ENCODE data around the gene BMS1. TPM values are rescaled to one million over a fixed set of nuclear protein-coding genes. Genes with fewer than 3 reads are reported as not detected.

Gene BMS1
- total RNA-seq, 1 donor from 2014 or later, result 14.1 TPM

- H3K36me3 Mint-ChIP-seq (ENCODE audit: low read depth), result peaks cover 3% of the 10 kb centered on the region
- peak; percentile 14 for TF ChIP-seq CTCF (IDR thresholded peaks at IDR 0.05)
- H3K4me1 Mint-ChIP-seq (ENCODE audit: low read depth), result no peaks in the 10 kb centered on the region
- H3K27me3 Mint-ChIP-seq (ENCODE audit: low read depth), result peaks cover 9% of the 10 kb centered on the region
- H3K4me3 Mint-ChIP-seq (ENCODE audit: unreplicated experiment), result no peak overlapping the region
- H3K27ac Mint-ChIP-seq (ENCODE audit: unreplicated experiment), result no peak overlapping the region
- H3K9me3 Mint-ChIP-seq (ENCODE audit: low read depth), result peaks cover 18% of the 10 kb centered on the region
- no peak for DNase-seq (ENCODE audit: low spot score)
These were observed 38.4 kb upstream of the BMS1 start for GRCh38 chr10:42744134-42744701.

GRCh38 chr10:42753126-42753506, 29.5 kb upstream of the BMS1 start:
- peaks cover 45% of the 10 kb centered on the region for H3K27me3 Mint-ChIP-seq (ENCODE audit: low read depth)
- H3K27ac Mint-ChIP-seq (ENCODE audit: unreplicated experiment), result no peak overlapping the region
- DNase-seq (ENCODE audit: low spot score), result no peak
- peak overlapping the region; percentile 75 for H3K4me3 Mint-ChIP-seq (ENCODE audit: unreplicated experiment)
- peak; percentile 93 for TF ChIP-seq CTCF (IDR thresholded peaks at IDR 0.05)
- no peaks in the 10 kb centered on the region for H3K36me3 Mint-ChIP-seq (ENCODE audit: low read depth)
- no peaks in the 10 kb centered on the region for H3K9me3 Mint-ChIP-seq (ENCODE audit: low read depth)
- peaks cover 7% of the 10 kb centered on the region for H3K4me1 Mint-ChIP-seq (ENCODE audit: low read depth)

GRCh38 chr10:42753507-42754154, 29.0 kb upstream of the BMS1 start:
- Mint-ChIP-seq H3K4me1 (ENCODE audit: low read depth) (peaks cover 7% of the 10 kb centered on the region), H3K36me3 (ENCODE audit: low read depth) (no peaks in the 10 kb centered on the region), H3K27me3 (ENCODE audit: low read depth) (peaks cover 44% of the 10 kb centered on the region), H3K4me3 (ENCODE audit: unreplicated experiment) (peak overlapping the region; percentile 75), H3K9me3 (ENCODE audit: low read depth) (no peaks in the 10 kb centered on the region), H3K27ac (ENCODE audit: unreplicated experiment) (no peak overlapping the region)
- DNase-seq (ENCODE audit: low spot score), result no peak
- peak; percentile 18 for TF ChIP-seq CTCF (IDR thresholded peaks at IDR 0.05)

GRCh38 chr10:42754155-42755027, 28.2 kb upstream of the BMS1 start:
- Mint-ChIP-seq H3K27ac (ENCODE audit: unreplicated experiment) (no peak overlapping the region), H3K36me3 (ENCODE audit: low read depth) (no peaks in the 10 kb centered on the region), H3K4me3 (ENCODE audit: unreplicated experiment) (peak overlapping the region; percentile 75), H3K27me3 (ENCODE audit: low read depth) (peaks cover 43% of the 10 kb centered on the region), H3K9me3 (ENCODE audit: low read depth) (no peaks in the 10 kb centered on the region), H3K4me1 (ENCODE audit: low read depth) (peaks cover 7% of the 10 kb centered on the region)
- no peak for DNase-seq (ENCODE audit: low spot score)
- TF ChIP-seq CTCF (IDR thresholded peaks at IDR 0.05), result peak; percentile 20

GRCh38 chr10:42755028-42755451, 27.6 kb upstream of the BMS1 start:
- Mint-ChIP-seq H3K36me3 (ENCODE audit: low read depth) (no peaks in the 10 kb centered on the region), H3K9me3 (ENCODE audit: low read depth) (no peaks in the 10 kb centered on the region), H3K4me3 (ENCODE audit: unreplicated experiment) (no peak overlapping the region), H3K27ac (ENCODE audit: unreplicated experiment) (no peak overlapping the region), H3K4me1 (ENCODE audit: low read depth) (peaks cover 7% of the 10 kb centered on the region), H3K27me3 (ENCODE audit: low read depth) (peaks cover 41% of the 10 kb centered on the region)
- DNase-seq (ENCODE audit: low spot score), result no peak
- no peak for TF ChIP-seq CTCF (IDR thresholded peaks at IDR 0.05)
